Mesenchymal stem cell (in vitro differentiated cells and primary cell): ENCODE results near the gene LCORL.

Source experiments
- DNase-seq: peaks from one replicate; pipeline ENCODE4 v3.0.0-alpha.2; 2013
- H2AFZ ChIP-seq: one replicate; pipeline ENCODE4 v1.6.1; 2013; ENCODE audit warnings: low read depth, mild to moderate bottlenecking, control low read depth, inconsistent platforms, low read length, moderate library complexity
- H2AK5ac ChIP-seq: 2 replicates; pipeline ENCODE4 v1.6.1; 2013; ENCODE audit warnings: low read length, moderate library complexity, mild to moderate bottlenecking, inconsistent platforms; ENCODE audit not compliant: severe bottlenecking
- H2BK120ac ChIP-seq: one replicate; pipeline ENCODE4 v1.6.1; 2013; ENCODE audit warnings: low read depth, mild to moderate bottlenecking, inconsistent platforms, low read length, moderate library complexity
- H2BK12ac ChIP-seq, 2 experiments: one replicate each; pipeline ENCODE4 v1.6.1; 2013; ENCODE audit warnings: inconsistent platforms in 2 of 2, low read length in 2 of 2, mild to moderate bottlenecking in 2 of 2, moderate library complexity in 2 of 2, control low read depth in 1 of 2
- H2BK15ac ChIP-seq: one replicate; pipeline ENCODE4 v1.6.1; 2013; ENCODE audit warnings: mild to moderate bottlenecking, low read depth, inconsistent platforms; ENCODE audit not compliant: poor library complexity, severe bottlenecking
- H2BK5ac ChIP-seq: 2 replicates; pipeline ENCODE4 v1.6.1; 2013; ENCODE audit warnings: low read depth, mild to moderate bottlenecking, low read length, control low read depth, inconsistent platforms; ENCODE audit not compliant: poor library complexity, severe bottlenecking
- H3K14ac ChIP-seq, 2 experiments: one replicate each; pipeline ENCODE4 v1.6.1; 2013; ENCODE audit warnings: inconsistent platforms in 2 of 2, low read length in 2 of 2, control low read depth in 1 of 2, mild to moderate bottlenecking in 1 of 2, moderate library complexity in 1 of 2
- H3K18ac ChIP-seq, 2 experiments: one replicate each; pipeline ENCODE4 v1.6.1; 2013; ENCODE audit warnings: inconsistent platforms in 2 of 2, low read length in 2 of 2, control low read depth in 1 of 2, low read depth in 1 of 2, mild to moderate bottlenecking in 1 of 2
- H3K23ac ChIP-seq, 2 experiments: one replicate each; pipeline ENCODE4 v1.6.1; 2013; ENCODE audit warnings: inconsistent platforms in 2 of 2, low read length in 2 of 2, mild to moderate bottlenecking in 2 of 2, moderate library complexity in 2 of 2, control low read depth in 1 of 2
- H3K27ac ChIP-seq: 2 replicates; pipeline ENCODE4 v1.5.1; 2013; ENCODE audit warnings: mild to moderate bottlenecking, moderate library complexity, low read length, control low read depth, inconsistent platforms; ENCODE audit not compliant: poor library complexity, severe bottlenecking
- H3K27me3 ChIP-seq, 2 experiments: 2 replicates each; pipeline versions ENCODE4 v1.6.1 to v1.7.0; 2013; ENCODE audit warnings: low read length in 2 of 2, mild to moderate bottlenecking in 2 of 2, moderate library complexity in 2 of 2, control low read depth in 1 of 2, inconsistent platforms in 1 of 2; ENCODE audit not compliant: control insufficient read depth in 1 of 2, insufficient read depth in 1 of 2
- H3K36me3 ChIP-seq, 2 experiments: 2 replicates each; pipeline versions ENCODE4 v1.6.1 to v1.7.0; 2013; ENCODE audit warnings: low read length in 2 of 2, control low read depth in 1 of 2, inconsistent platforms in 1 of 2, low read depth in 1 of 2, mild to moderate bottlenecking in 1 of 2; ENCODE audit not compliant: insufficient read depth in 2 of 2, control insufficient read depth in 1 of 2
- H3K4ac ChIP-seq, 2 experiments: one replicate each; pipeline ENCODE4 v1.6.1; 2013; ENCODE audit warnings: inconsistent platforms in 2 of 2, low read length in 2 of 2, mild to moderate bottlenecking in 2 of 2, moderate library complexity in 2 of 2, control low read depth in 1 of 2, low read depth in 1 of 2
- H3K4me1 ChIP-seq: 2 replicates; pipeline ENCODE4 v1.6.1; 2013; ENCODE audit warnings: low read depth, low read length, control low read depth; ENCODE audit not compliant: control insufficient read depth, insufficient read depth
- H3K4me2 ChIP-seq: 2 replicates; pipeline ENCODE4 v1.6.1; 2013; ENCODE audit warnings: low read length, mild to moderate bottlenecking, inconsistent platforms; ENCODE audit not compliant: poor library complexity, severe bottlenecking
- H3K4me3 ChIP-seq, 2 experiments: 2 replicates each; pipeline versions ENCODE4 v1.5.1 to v1.7.0; 2013; ENCODE audit warnings: low read length in 2 of 2, mild to moderate bottlenecking in 2 of 2, control low read depth in 1 of 2, low read depth in 1 of 2; ENCODE audit not compliant: insufficient read depth in 1 of 2
- H3K79me1 ChIP-seq: replicated peaks from 2 replicates; pipeline ENCODE4 v1.6.1; 2013; ENCODE audit warnings: mild to moderate bottlenecking, control low read depth, low read length, inconsistent platforms; ENCODE audit not compliant: poor library complexity, severe bottlenecking
- H3K9ac ChIP-seq: 2 replicates; pipeline ENCODE4 v1.7.0; 2013; ENCODE audit warnings: mild to moderate bottlenecking, low read length, moderate library complexity
- H3K9me3 ChIP-seq: 2 replicates; pipeline ENCODE4 v1.7.0; 2013; ENCODE audit warnings: mild to moderate bottlenecking, low read length; ENCODE audit not compliant: control insufficient read depth
- H4K8ac ChIP-seq: one replicate; pipeline ENCODE4 v1.6.1; 2013; ENCODE audit warnings: inconsistent platforms, mild to moderate bottlenecking, low read length, moderate library complexity
- H4K91ac ChIP-seq: one replicate; pipeline ENCODE4 v1.6.1; 2013; ENCODE audit warnings: mild to moderate bottlenecking, low read length, inconsistent platforms
- WGBS: methylation state at CpG from one replicate; pipeline ENCODE4 v1.1.7; 2013; ENCODE audit warnings: mixed read lengths; 5-methylcytosine and 5-hydroxymethylcytosine counted together

The LCORL gene

DNA sequence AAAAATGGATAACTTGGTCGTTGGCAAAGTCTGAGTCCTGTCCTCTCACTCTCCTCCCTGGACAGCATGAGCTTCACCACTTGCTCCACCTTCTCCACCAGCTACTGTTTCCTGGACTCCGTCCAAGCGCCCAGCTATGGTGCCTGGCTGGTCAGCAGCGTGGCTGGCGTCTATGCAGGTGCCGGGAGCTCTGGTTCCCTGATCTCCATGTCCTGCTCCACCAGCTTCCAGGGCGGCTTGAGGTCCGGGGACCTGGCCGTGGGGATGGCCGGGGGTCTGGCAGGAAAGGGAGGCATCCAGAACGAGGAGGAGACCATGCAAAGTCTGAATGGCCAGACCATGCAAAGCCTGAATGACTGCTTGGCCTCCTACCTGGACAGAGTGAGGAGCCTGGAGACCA is 109.9 kb downstream of the LCORL start:
- no peaks in the 10 kb centered on the region for H3K4me1 ChIP-seq
- DNase-seq = no peak
- H2BK12ac ChIP-seq = no peak overlapping the region
- no peaks in the 10 kb centered on the region for H3K9me3 ChIP-seq
- H2BK15ac ChIP-seq = no peak overlapping the region
- H3K27ac ChIP-seq = no peak overlapping the region
- no peak overlapping the region for H3K14ac ChIP-seq
- no peak overlapping the region for H3K4me3 ChIP-seq
- no peak overlapping the region for H3K23ac ChIP-seq
- no peak overlapping the region for H3K4ac ChIP-seq
- H3K4me2 ChIP-seq = no peak overlapping the region
- H2AK5ac ChIP-seq = no peak overlapping the region
- H2AFZ ChIP-seq = no peak overlapping the region
- peaks cover 8 to 13% of the 10 kb centered on the region in 2 experiments for H3K36me3 ChIP-seq
- H3K18ac ChIP-seq = no peak overlapping the region
- H4K91ac ChIP-seq = no peak overlapping the region
- H4K8ac ChIP-seq = no peak overlapping the region
- H3K79me1 ChIP-seq = peaks cover 18% of the 10 kb centered on the region
- H2BK120ac ChIP-seq = no peak overlapping the region
- WGBS = 97% methylated on average over 11 of the region's 11 CpGs
- H2BK5ac ChIP-seq = no peak overlapping the region
- H3K9ac ChIP-seq = no peak overlapping the region
- H3K27me3 ChIP-seq = no peaks in the 10 kb centered on the region

DNA sequence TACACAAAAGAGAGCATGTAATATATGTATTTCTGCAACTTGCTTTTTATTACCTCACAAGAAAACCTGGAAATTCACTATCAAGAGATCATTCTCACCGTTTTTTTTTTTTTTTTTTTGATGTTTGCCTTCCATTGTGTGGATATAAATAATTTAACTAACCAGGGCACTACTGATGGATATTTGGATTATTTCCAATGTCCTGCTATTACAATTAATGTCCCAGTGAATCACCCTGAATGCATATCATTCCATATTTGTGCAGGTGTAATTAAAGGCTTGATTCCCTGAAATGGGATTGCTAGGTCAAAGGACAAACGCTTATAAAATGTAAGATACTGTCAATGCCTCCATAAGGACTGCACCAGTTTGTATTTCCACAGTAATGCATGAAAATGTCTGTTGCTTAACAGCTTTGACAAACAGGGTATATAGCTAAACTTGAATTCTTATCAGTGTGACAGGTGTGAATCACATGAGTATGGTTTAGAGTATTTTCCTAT is 123.0 kb downstream of the LCORL start:
- 100% methylated on average over 1 of the region's 2 CpGs for WGBS
- Histone ChIP-seq H2AFZ (no peak overlapping the region), H3K27ac (no peak overlapping the region)

DNA sequence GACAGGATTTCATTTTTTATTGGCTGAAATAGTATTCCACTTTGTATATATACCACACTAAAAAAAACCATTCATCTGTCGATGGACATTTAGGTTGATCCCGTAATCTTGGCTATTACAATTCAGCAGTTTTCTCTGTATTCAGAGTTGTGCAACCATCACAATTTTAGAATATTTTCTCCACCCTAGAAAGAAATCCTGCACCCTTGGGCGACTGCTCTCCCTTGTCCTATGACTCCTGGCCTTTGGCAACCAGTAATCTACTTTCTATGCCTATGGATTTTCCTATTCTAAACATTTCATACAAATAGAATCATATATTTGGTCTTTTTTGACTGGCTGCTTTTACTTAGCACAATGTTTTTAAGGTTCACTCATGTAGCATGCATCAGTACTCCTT is 126.1 kb downstream of the LCORL start:
- Histone ChIP-seq H3K4me2 (no peak overlapping the region), H3K9me3 (no peaks in the 10 kb centered on the region), H3K79me1 (no peaks in the 10 kb centered on the region), H3K27me3 (no peaks in the 10 kb centered on the region), H3K14ac (no peak overlapping the region), H3K4me1 (no peaks in the 10 kb centered on the region), H2BK5ac (no peak overlapping the region), H4K91ac (no peak overlapping the region), H2BK120ac (no peak overlapping the region), H2BK15ac (no peak overlapping the region), H2AK5ac (no peak overlapping the region), H3K27ac (no peak overlapping the region), H2AFZ (no peak overlapping the region), H3K4me3 (no peak overlapping the region), H3K36me3 (no peaks in the 10 kb centered on the region), H3K18ac (no peak overlapping the region), H4K8ac (no peak overlapping the region), H3K4ac (no peak overlapping the region), H3K9ac (no peak overlapping the region), H2BK12ac (no peak overlapping the region), H3K23ac (no peak overlapping the region)
- DNase-seq = no peak
- 93% methylated on average over 3 of the region's 3 CpGs for WGBS

More for the DNA sequence above, 123.0 kb downstream of the LCORL start:
- H2AK5ac ChIP-seq = no peak overlapping the region
- no peaks in the 10 kb centered on the region for H3K27me3 ChIP-seq
- H3K23ac ChIP-seq = no peak overlapping the region
- H3K18ac ChIP-seq = no peak overlapping the region
- H2BK5ac ChIP-seq = no peak overlapping the region
- no peak overlapping the region for H4K8ac ChIP-seq
- DNase-seq = no peak
- no peak overlapping the region for H3K4ac ChIP-seq
- H3K4me1 ChIP-seq = no peaks in the 10 kb centered on the region
- no peak overlapping the region for H3K9ac ChIP-seq
- no peak overlapping the region for H4K91ac ChIP-seq
- no peaks in the 10 kb centered on the region for H3K36me3 ChIP-seq
- no peak overlapping the region for H3K4me2 ChIP-seq
- no peak overlapping the region for H2BK15ac ChIP-seq
- H3K79me1 ChIP-seq = no peaks in the 10 kb centered on the region
- no peak overlapping the region for H2BK12ac ChIP-seq
- H3K14ac ChIP-seq = no peak overlapping the region
- H3K9me3 ChIP-seq = no peaks in the 10 kb centered on the region
- no peak overlapping the region for H3K4me3 ChIP-seq
- no peak overlapping the region for H2BK120ac ChIP-seq

DNA sequence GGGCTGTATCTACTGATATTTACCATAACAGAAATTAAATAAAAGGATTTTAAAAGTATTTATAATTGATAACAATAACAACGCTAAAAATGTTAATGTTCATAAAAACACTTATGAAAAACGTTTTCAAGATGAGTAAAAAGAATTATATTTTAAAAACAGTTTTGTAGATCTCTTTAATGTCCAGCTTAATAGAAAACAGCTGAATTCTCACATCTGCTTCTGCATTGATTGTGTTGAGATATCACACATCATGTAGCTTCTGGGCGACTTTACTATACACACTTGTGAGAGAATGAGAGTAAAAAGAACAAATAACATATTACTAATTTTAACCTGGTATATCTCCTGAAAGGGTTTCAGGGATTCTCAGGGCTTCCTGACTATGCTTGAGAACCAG is 127.1 kb downstream of the LCORL start:
- Histone ChIP-seq H4K91ac (no peak overlapping the region), H2BK120ac (no peak overlapping the region), H3K27me3 (no peaks in the 10 kb centered on the region), H3K79me1 (no peaks in the 10 kb centered on the region), H2BK12ac (no peak overlapping the region), H3K4me3 (no peak overlapping the region), H3K14ac (no peak overlapping the region), H3K27ac (no peak overlapping the region), H2AK5ac (no peak overlapping the region), H3K4me1 (no peaks in the 10 kb centered on the region), H3K4ac (no peak overlapping the region), H3K23ac (no peak overlapping the region), H3K36me3 (no peaks in the 10 kb centered on the region), H2BK5ac (no peak overlapping the region), H3K18ac (no peak overlapping the region), H3K4me2 (no peak overlapping the region), H4K8ac (no peak overlapping the region), H3K9me3 (no peaks in the 10 kb centered on the region), H2AFZ (no peak overlapping the region), H3K9ac (no peak overlapping the region), H2BK15ac (no peak overlapping the region)
- no peak for DNase-seq
- WGBS = no CpG with 5 or more reads among the region's 3 CpGs
